Measurements from ENCODE around the gene INPP5J.
"Not testable (repeated sequence)": the region's sequence is repeated elsewhere in the genome, so short reads cannot be mapped to it uniquely, and the experiment has no call there.

INPP5J gene, protein sequence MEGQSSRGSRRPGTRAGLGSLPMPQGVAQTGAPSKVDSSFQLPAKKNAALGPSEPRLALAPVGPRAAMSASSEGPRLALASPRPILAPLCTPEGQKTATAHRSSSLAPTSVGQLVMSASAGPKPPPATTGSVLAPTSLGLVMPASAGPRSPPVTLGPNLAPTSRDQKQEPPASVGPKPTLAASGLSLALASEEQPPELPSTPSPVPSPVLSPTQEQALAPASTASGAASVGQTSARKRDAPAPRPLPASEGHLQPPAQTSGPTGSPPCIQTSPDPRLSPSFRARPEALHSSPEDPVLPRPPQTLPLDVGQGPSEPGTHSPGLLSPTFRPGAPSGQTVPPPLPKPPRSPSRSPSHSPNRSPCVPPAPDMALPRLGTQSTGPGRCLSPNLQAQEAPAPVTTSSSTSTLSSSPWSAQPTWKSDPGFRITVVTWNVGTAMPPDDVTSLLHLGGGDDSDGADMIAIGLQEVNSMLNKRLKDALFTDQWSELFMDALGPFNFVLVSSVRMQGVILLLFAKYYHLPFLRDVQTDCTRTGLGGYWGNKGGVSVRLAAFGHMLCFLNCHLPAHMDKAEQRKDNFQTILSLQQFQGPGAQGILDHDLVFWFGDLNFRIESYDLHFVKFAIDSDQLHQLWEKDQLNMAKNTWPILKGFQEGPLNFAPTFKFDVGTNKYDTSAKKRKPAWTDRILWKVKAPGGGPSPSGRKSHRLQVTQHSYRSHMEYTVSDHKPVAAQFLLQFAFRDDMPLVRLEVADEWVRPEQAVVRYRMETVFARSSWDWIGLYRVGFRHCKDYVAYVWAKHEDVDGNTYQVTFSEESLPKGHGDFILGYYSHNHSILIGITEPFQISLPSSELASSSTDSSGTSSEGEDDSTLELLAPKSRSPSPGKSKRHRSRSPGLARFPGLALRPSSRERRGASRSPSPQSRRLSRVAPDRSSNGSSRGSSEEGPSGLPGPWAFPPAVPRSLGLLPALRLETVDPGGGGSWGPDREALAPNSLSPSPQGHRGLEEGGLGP

DNA sequence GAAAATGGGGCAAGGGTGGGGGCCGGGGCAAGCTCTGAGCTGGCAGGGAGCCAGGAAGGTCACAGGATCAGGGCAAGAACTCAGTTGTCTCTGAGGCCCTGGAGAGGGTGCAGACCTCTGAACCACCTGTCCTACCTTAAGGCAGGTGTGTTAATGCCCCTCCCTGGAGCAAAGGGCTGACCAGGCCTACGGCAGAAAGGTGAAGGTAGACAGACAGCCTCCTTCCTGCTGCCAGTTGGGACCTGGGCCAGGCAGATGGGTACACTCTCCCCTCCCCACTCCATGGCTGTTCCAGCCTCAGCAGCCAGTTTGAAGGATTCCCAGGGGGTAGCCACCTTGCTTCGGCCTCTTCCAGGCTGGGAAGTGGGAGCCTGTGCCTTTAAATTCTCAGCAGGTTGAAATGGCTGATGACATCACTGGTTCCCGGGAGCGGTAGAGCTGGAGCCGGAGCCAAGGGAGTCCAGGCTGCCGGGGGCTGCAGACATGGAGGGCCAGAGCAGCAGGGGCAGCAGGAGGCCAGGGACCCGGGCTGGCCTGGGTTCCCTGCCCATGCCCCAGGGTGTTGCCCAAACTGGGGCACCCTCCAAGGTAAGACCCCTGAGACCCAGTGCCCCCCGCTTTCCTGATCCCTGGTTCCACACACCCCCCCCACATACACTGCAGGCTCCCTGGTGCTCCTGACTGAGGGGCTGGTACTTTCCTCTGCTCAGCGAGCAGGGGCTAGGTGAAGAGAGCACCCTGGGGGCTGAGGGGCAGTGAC is at the start of gene INPP5J:
Gene INPP5J (plus strand): TSS at position 435 of the 760 bp plus-strand sequence. CDS start 49 bp downstream, at position 484.
- DNase-seq, result no peak

DNA sequence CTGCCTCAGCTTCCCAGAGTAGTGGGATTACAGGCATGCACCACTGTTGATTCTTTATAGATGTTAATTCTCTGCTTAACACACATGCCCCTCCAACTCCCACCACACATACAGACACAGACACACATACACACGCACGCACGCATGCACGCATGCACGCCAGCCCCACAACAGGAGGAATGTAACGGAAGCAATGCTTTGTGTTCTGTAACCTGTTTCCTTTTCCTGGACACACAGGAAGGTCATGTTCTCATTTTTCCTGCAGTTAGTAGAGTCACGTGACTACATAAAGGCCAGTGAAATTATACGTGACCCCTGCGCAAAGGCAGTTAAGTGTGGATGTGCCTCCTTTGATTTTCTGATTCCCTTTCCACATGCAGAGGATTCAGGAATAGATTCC is 49.6 kb upstream of the INPP5J start:
- not testable (repeated sequence) for DNase-seq

DNA sequence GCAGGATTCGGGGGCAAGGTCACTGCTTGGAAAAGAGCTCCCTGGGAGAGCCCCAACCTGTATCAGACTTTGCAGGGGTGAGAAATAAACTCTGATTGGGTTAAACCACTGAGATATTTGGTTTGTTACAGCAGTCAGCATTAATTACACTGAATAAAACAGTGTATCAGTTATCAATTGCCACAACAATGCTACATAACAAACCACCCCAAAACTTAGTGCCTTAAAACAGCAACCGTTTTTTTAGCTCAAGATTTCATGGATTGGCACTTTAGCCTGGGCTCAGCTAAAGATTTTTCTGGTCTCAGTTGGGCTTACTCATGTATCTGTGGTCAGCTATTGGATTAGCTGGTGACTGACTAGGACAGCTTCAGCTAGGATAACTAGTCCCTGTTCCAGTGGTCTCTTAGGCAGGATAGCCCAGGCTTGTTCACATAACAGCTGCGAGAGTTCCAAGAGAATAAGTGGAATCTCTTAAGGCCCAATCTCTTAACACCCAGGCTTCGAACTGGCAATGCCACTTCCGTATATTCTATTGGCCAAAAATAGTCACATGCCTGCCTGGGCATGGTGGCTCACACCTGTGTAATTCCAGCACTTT is 49.1 kb upstream of the INPP5J start:
- not testable (repeated sequence) for DNase-seq

DNA sequence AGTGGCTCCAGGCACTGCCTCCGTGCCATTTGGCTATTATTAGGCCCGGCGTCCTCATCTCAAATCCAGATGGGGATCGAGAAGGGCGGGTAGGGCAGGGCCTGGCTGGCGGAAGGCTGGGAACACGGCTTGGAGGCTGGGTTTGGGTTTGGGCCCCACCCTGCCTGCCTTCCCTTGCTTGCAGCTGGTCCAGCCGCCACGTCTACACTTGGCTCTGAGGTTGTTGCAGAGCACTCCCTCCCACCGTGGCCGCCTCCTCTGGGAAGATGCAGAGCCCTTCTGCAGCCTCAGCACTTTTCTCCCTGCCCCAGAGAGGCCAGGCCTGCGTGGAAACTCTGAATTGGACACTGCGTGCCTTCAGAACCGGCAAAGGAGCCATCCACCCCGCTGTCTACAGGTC is 46.8 kb upstream of the INPP5J start:
- no peak for DNase-seq

DNA sequence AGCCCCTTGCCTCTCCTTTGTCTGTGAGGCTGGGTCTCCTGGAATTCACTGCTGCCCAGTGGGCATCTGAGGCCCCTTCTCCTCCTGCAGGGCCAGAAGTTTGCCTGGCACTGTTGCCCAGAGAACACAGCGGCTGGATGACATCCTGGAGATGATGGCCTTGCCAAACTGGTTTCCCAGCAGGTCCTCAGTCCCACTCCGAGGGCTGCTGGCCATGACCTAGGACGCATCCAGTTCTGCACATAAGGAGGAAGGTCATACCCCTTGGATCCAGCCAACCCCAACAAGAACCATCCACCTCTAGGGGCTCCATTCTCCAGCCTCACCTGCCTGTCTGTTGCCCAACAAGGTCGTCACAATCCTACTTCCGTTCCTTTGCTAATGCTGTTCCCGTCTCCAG is 45.1 kb upstream of the INPP5J start:
- DNase-seq, result no peak

DNA sequence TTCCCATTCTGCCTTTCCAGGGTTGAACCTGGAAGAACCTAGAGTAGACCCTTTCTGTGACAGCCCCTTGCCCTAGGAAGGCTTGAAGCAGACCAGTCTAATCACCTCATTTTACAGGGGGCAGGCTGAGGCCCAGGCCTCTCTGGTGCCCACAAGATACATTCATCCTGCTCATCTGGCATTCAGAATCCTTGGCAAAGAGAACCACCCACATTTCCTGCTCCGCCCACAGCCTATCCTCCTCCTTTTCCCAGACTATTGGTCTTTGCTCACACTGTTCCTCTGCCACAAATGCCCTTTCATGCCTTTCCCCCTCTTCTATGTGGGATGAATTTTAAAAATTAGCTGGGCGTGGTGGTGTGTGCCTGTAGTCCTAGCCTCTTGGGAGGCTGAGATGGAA is 44.4 kb upstream of the INPP5J start:
- DNase-seq, result not testable (repeated sequence)

DNA sequence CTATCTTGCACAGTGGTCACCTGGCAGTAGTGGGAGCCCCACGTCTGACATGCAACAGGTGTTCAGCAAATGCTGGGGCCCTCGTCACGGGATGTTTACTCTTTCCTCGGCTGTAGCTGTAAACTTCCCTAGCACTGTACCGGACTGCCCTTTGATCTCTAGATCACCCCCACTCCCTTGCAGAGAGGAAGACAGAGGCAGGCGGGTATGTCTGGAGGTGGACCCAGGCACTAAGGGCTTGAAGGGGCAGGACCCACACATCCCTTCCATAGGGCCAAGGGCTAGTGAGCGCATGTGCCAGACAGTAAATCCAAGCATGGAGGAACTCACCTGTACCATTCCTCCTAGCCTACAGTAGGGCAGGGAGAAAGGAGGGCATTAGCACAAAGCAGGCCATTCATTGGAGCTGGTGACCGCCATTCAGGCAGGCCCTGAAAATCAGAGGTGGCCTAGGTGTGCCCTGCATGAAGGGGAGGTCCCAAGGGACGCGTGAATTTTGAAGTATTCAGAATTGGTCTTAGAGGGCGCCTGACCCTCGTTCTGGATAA is 43.6 kb upstream of the INPP5J start:
- no peak for DNase-seq

DNA sequence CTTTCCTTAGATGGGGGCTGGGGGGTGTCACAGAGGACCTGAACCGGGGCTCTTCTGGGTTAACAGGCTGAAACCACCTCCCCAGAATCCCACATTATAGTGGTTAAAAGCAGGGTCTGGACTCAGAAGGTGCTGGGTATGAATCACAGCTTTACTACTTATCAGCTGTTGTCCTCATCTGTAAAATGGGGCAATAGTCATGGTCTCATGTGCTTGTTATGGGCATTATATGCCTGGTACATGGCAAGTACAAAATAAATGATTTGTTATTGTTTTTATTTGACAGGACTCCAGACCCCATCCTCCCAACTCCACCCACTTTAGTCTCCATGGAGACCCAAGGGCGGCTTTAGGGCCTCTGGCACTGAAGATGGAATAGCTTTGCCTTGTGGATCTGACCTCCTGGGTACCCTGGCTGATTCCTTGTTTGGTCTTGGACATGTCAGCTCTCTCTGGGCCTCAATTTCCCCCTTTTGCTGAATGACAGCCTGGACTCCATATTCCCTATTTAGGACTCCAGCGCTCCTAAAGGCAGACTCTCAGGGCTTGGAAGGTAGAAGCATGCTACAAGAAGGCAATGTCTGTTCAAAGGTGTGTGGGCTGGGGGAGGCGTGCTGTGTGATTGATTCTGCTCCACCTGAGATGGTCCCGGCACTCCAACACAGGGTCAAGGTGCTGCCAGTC is 42.5 kb upstream of the INPP5J start:
- no peak for DNase-seq

DNA sequence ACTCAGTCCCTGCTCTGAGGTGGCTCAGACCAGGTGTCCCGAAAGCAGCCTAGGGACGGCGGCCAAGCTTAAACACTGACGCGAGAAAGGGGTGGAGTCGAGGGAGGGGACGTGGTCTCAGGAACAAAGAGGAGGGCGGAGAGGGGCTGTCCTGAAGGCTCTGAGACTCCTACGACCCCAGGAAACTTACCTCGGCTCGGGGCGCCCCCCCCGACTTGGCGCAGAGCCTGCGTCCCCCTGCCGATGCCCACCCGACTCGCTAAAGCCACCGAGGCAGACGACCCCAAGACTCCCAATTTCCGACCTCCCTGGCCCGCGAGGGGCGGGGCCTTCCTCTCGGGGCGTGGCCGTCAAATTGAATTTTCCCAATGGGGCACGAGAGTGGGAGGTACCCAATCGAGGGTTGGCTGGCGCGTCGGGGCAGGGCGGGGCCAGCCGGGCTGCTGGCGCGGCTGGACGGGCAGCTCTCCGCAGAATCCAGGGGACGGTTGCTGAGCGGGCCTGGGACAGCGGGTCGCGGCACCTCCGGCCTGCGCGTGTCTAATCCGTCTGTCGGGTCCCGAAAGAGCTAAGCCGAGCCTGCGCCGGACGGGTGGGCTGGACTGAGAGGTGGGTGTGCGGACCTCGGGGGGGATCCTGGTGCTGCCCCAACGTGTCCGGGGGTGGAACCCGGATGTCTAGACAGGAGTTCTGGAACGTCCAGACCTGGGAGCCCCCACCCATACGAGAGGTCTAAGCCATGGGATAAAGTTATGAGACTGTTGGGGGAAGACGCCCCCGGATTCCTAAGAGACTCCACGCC is 41.7 kb upstream of the INPP5J start, which contains the start of gene SMTN:
Gene SMTN (plus strand): TSS at position 471 of the 802 bp plus-strand sequence. CDS start 1,941 bp downstream, outside the sequence.
- peak; percentile 88 to 90 for DNase-seq

DNA sequence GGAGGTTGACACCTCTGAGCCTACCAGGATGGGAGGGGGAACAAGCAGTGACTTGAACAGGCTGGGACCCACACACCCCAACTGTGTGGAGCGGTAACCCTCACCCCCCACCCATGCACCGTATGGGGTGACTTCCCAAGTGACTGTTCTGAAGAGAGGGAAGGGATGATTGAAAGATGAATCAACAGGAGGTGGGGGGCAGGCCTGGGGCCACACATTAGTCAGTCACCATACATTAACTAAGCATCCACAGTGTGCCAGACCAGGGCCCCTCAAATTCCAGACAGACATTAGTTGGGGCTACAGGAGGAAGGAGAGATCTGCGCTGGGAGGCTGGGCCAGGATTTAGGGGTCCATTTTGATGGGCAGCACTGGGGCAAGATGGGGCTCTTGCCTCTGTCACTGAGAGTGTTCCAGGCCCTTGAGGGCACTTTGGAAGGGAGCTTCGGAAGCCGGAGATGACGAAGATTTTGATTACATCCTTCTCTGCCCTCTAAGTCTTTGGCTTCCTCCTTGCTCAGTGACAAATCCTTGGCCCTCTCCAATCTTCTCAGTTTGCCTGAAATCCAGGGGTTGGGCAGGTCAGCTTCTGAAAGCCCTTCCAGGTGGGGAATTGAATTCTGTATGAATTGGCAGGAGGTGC is 40.7 kb upstream of the INPP5J start:
- no peak for DNase-seq

DNA sequence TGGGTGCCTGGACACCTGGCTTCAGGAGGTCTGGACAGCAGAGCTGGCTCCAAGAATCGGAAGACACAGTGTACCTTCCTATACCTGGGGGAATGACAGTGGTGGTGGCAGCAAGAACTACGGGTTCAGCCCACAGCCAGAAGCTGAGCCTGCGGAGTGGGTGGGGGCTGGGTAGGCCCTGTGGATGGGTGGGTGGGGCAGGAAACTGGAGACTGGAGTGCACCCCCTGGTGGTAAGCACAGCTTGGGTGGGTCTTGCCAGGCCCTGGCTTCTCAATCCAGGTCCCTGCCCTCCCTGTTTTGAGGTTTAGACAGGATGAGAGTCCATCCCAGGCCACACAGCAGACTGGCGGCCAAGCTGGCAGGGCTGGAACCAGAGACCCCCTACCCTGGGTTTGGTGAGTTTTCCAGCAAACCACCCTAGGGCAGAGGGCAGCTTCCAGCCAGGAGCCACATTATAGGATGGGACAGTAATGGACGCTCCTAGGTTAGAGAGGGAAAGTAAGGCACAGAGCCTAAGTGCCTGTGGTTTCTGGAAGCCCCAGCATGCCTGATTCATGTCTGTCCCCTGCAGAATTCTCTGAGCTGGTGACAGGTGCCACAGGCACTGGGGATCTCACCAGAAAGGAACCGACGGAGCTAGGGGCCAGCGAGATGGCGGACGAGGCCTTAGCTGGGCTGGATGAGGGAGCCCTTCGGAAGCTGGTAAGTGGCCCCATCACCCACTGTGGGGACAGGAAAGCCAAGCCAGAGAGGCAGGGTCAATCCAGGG is 40.0 kb upstream of the INPP5J start:
- DNase-seq, result peak; percentile 41 to 48

DNA sequence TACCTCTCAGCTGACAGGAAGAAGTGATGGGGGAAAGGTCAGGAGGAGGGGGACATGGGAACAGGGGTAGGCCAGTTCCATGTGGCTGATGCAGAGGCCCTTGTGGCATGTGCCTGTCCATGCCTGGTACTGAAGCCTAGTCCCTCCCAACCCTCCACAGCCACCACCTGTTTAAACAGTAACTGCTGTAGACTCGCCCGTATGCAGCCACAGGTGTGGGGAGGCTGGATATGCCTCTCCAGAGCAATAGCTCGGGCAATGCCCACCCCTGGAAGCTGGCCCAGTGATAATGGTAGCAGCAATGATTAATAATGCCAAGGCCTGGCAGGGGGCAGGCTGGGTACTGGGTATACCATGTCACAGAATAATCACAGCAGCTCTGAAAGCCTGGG is 39.4 kb upstream of the INPP5J start:
- DNase-seq, result no peak

DNA sequence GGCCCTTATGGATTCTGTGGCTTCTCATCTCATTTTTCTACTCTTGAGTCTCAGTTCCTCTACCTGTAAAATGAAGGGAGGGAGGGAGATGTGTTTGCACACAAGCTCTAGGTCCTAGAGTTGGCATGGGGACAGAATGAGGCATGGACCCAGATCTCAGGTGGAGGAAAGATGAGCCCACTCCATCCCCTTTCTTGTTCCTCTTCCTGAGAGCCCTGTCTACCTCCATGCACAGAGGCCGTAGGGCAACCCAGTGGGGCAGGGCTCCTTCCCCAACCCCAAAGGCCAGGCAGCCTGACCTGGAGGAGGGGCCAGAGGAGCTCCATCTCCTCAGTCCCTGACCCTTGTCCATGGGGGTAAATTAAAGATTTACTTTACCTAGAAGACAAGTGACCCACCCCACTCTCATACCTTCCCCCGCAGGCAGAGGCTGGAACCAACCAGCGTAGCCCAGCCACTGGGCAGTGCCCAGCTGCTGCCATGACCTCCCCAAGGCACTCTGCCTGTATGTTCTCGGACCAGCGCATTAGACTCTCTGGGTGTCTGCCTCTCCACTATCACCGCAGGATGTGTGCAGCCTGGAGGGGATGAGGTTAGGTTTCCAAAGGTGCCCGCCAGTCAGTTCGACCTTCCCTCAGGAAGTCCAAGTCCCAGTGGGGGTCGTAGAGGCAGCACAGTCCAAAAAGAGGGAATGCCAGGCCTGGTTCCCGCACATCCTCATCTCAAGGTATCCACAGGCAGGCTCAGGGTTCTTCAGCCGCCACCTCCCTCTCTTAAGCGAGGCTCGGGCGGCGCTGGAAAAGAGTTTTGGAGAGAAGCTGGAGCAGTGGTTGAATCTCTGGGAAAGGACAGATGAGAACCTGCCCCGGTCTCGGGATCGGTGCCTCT is 38.6 kb upstream of the INPP5J start:
- DNase-seq, result no peak

DNA sequence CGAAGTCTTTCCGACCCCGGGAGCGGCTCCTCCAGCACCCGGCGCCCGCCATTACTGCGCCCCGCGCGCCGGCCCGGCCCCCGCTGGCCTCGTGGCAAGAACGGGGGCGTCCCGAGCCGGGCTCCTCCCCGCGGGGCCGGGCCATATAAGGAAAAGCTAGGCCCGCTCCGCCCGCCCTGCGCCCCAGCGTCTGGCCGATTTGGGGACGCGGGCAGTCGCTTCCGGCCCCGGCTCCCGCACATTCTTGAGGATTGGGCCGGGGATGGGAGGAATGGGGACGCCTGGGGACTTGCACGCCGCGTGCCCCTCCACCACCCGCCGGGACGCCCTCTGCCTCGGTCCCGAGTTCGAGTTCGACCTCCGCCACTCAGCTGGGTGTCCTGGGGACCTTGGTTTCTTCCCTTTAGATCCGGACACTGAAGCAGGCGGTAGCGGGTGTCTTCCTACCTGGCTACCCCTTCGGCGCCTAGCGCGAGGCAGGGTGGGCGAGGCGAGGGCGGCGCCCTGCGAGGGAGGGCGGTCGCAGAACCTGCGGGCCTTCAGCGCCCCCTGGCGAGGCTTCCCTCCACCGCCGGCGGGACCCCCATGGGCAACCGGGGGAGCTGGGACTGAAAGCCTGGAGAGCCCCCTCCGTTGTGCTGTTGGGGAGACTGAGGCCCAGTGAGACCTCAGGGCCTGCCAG is 37.8 kb upstream of the INPP5J start:
- peak; percentile 77 to 82 for DNase-seq

DNA sequence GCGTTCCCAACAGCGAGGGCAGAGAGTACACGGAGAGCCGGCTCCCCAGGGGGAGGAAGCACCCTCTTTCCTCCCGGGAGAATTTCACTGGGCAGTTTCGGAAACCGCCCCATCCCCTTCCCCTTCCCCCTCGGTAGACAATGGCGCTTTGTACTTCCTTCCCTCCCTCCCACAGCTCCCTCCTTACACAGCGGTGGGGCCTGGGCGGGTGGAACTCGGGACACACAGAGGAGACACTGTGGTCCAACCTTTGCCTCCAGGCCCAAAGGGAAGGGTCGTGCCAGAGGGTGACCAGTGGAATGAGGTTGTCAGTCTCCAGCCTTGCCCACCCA is 37.3 kb upstream of the INPP5J start:
- no peak for DNase-seq

DNA sequence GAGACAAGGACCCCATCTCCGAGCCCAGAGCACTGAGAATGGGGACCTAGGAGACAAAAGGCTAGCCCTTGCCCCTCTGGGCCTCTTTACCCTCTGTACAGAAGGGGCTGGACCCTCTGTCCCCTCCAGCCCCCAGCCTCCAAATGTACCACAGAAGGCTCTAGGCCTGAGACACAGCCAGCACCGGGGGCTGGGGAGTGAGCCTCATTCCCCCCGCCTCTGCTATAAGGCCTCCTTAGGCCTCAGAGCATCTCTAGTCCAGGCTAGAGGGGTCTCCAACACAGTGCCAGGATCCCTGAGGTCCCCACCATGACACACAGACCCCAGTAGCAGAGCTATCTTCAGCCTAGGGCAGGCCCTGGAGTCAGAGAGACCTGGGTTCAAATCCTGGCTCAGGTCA is 36.8 kb upstream of the INPP5J start:
- DNase-seq, result no peak

DNA sequence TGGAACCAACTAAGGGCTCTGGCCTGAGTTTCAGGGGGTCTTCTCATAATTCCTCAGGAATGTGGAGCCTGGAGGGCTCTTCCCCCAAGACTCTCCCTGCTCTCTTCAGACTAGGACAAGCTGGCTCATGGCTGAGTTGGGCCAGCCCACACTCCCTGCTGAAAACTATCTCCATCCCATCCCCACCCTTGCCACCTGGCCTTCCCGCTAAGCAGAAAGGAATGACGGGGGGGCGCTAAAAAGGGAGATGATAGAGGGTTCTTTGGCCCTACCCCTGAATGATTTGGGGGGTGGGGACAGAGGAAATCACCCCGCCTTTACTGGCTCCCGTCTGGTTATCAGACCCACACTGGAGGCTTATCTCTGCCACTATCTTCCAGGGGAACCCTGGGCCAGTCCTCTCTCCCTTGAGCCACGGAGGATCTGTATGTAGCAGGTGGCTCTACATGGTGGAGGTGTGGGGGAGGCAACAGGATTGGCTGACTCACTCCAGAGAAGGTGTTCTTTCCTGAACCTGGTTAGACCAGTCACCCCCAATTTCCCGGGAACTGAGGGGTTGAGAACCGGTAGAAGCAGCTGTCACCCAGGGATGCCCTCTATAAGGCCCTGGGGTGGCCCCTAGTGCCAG is 35.9 kb upstream of the INPP5J start:
- no peak for DNase-seq
